GM13976 (cell line): ENCODE data around the gene CSNK1G1.

Experiments used
- DNase-seq: peaks from one replicate; pipeline ENCODE4 v3.0.0; 2012; ENCODE audit warnings: low spot score
- CTCF ChIP-seq: IDR thresholded peaks from 2 replicates; pipeline ENCODE4 v1.5.1; 2012; ENCODE audit warnings: borderline replicate concordance, mild to moderate bottlenecking; ENCODE audit not compliant: insufficient read depth; ENCODE audit errors: extremely low read depth, missing control alignments, control extremely low read depth
- in situ Hi-C: fragments of 300-500 bp; cut with MboI; formaldehyde crosslinking; loops from one replicate; pipeline ENCODE4 v1.12.0; 2022; ENCODE audit warnings: low sequenced_read_pairs, mixed read lengths, inconsistent platforms; ENCODE audit not compliant: unreplicated experiment

Gene CSNK1G1

GRCh38 chr15:64131547-64131946 lies 224.4 kb downstream of the CSNK1G1 start:
- TF ChIP-seq CTCF: no peak
- in situ Hi-C loops: no loop called here
- DNase-seq: no peak

- DNase-seq: no peak
- in situ Hi-C loops: no loop called here
- TF ChIP-seq CTCF: no peak
These were observed 225.8 kb downstream of the CSNK1G1 start for GRCh38 chr15:64130159-64130558.

- in situ Hi-C loops: no loop called here
- DNase-seq: no peak
- no peak for TF ChIP-seq CTCF
These were observed 228.3 kb downstream of the CSNK1G1 start for GRCh38 chr15:64127521-64128270.

GRCh38 chr15:64125978-64126377 lies 230.0 kb downstream of the CSNK1G1 start:
- no peak for DNase-seq
- in situ Hi-C loops: no loop called here
- TF ChIP-seq CTCF: no peak

- TF ChIP-seq CTCF: no peak
- in situ Hi-C loops: no loop called here
- no peak for DNase-seq
These were observed 233.0 kb downstream of the CSNK1G1 start for GRCh38 chr15:64122936-64123351.

GRCh38 chr15:64122444-64122843 lies 233.5 kb downstream of the CSNK1G1 start:
- in situ Hi-C loops: no loop called here
- no peak for TF ChIP-seq CTCF
- no peak for DNase-seq
